NOMO-1 treated with dmso at 0.1 percent for 144 hours (cell line): ENCODE measurements around the gene HINFP.
"Not testable (repeated sequence)": the region's sequence is repeated elsewhere in the genome, so short reads cannot be mapped to it uniquely, and the experiment has no call there.

Source experiments
- DNase-seq: peaks from one replicate; lab custom pipeline; 2025; ENCODE audit not compliant: unreplicated experiment; lab: John Stamatoyannopoulos, UW

The HINFP gene

GRCh38 chr11:119181677-119182412 lies 60.5 kb downstream of the HINFP start:
- DNase-seq = no peak

- not testable (repeated sequence) for DNase-seq
Observed at GRCh38 chr11:119184399-119184798, 63.0 kb downstream of the HINFP start.
